KOPT-K1 (cell line): ENCODE data around the gene FBXL4.
"Not testable (repeated sequence)": the region's sequence is repeated elsewhere in the genome, so short reads cannot be mapped to it uniquely, and the experiment has no call there.

Source experiments
- H3K27ac ChIP-seq: fragments of 200-600 bp; sonication (generic); 2 replicates; pipeline ENCODE4 v1.5.1; 2016; ENCODE audit warnings: antibody characterized with exemption, mild to moderate bottlenecking, low read depth, low read length; ENCODE audit not compliant: poor library complexity, severe bottlenecking
- H3K36me3 ChIP-seq: fragments of 200-600 bp; sonication (generic); 2 replicates; pipeline ENCODE4 v1.5.1; 2017; ENCODE audit warnings: antibody characterized with exemption, mild to moderate bottlenecking, low read length, moderate library complexity; ENCODE audit not compliant: insufficient read depth
- H3K9me3 ChIP-seq: fragments of 200-600 bp; sonication (generic); 2 replicates; pipeline ENCODE4 v1.5.1; 2017; ENCODE audit warnings: antibody characterized with exemption, low read length, mild to moderate bottlenecking; ENCODE audit not compliant: insufficient read depth, poor library complexity, severe bottlenecking

Gene FBXL4

DNA sequence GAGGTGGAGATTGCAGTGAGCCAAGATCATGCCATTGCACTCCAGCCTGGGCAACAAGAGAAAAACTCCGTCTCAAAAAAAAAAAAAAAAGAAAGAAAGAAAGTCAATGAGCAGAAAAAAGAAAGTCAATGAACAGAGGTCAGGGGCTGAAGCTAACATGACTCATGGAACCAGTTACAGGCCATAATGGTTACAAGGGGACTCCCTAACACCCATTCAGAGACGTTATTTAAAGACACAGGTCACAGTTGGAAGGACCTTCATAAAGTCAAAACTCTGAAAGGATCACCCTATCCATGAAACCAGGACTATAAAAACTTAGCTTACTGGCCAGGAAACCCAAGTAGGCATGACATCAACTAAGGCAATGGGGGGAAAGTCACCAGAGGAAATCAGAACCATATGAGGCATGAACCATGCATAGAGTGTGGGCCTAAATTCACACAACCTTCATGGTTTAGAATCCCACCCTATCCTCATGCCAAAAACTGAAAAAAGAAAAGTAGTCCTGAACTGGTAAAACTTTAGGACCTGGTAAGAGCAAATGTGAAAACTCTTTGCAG lies 18.2 kb downstream of the FBXL4 start:
- Histone ChIP-seq H3K36me3 (peaks cover 33% of the 10 kb centered on the region), H3K9me3 (no peaks in the 10 kb centered on the region), H3K27ac (no peak overlapping the region)

DNA sequence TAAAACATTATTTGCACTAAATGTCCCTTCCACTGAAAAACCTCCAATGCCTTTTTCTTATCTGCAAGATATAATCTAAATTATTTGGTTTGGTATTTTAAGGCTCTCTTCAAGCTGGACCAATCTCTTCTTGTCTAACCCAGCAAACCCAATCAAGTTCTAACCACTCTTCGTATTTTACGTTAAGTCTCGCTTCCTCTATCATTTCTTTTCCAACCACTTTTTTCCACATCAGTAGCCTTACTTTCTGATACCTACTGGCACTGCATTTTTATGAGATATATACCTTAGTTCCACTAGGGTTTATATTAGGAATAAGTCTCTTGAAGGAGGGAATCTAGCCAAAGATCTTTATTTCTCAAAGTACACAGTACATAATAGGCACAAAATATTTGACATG lies 19.1 kb downstream of the FBXL4 start:
- peaks cover 33% of the 10 kb centered on the region for H3K36me3 ChIP-seq
- H3K27ac ChIP-seq: no peak overlapping the region

GRCh38 chr6:98927534-98927933 lies 20.2 kb downstream of the FBXL4 start:
- Histone ChIP-seq H3K36me3 (peaks cover 28% of the 10 kb centered on the region), H3K27ac (no peak overlapping the region), H3K9me3 (no peaks in the 10 kb centered on the region)

More for the DNA sequence above, 19.1 kb downstream of the FBXL4 start:
- H3K9me3 ChIP-seq: no peaks in the 10 kb centered on the region

- H3K27ac ChIP-seq: no peak overlapping the region
- no peaks in the 10 kb centered on the region for H3K9me3 ChIP-seq
- H3K36me3 ChIP-seq: peaks cover 28% of the 10 kb centered on the region
These were observed 21.9 kb downstream of the FBXL4 start for GRCh38 chr6:98925831-98926230.

GRCh38 chr6:98924647-98925046 lies 23.1 kb downstream of the FBXL4 start:
- Histone ChIP-seq H3K9me3 (no peaks in the 10 kb centered on the region), H3K36me3 (peaks cover 28% of the 10 kb centered on the region), H3K27ac (no peak overlapping the region)

GRCh38 chr6:98920904-98921431 lies 26.8 kb downstream of the FBXL4 start:
- Histone ChIP-seq H3K27ac (no peak overlapping the region), H3K9me3 (no peaks in the 10 kb centered on the region), H3K36me3 (peaks cover 16% of the 10 kb centered on the region)

DNA sequence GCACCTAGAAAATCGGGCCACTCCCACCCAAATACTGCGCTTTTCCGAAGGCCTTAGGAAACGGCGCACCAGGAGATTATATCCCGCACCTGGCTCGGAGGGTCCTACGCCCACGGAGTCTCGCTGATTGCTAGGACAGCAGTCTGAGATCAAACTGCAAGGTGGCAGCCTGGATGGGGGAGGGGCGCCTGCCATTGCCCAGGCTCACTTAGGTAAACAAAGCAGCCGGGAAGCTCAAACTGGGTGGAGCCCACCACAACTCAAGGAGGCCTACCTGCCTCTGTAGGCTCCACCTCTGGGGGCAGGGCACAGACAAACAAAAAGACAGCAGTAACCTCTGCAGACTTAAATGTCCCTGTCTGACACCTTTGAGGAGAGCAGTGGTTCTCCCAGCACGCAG lies 36.8 kb downstream of the FBXL4 start:
- H3K9me3 ChIP-seq, H3K27ac ChIP-seq, H3K36me3 ChIP-seq: not testable (repeated sequence)

DNA sequence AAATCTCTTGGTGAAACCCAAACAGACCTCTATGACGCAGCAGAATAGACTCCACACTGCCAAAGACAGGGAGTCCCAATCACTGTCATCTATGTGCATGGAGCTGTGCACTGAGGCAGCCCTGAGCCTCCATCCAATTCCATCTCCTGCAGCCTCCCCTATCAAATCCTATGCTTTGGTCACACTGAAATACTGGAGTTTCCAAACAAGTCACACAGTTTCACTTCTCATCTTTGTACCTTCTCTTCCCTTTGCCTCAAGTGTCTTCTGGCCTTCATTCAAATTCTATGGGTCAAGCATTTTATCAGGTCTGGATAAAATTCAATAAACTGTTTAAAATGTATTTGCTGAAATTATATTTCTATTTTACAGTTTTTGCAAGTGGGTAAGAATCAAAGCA lies 38.5 kb downstream of the FBXL4 start:
- Histone ChIP-seq H3K27ac (no peak overlapping the region), H3K9me3 (no peaks in the 10 kb centered on the region), H3K36me3 (peaks cover 18% of the 10 kb centered on the region)

- peaks cover 43% of the 10 kb centered on the region for H3K36me3 ChIP-seq
- H3K27ac ChIP-seq, H3K9me3 ChIP-seq: not testable (repeated sequence)
These were observed 41.4 kb downstream of the FBXL4 start for GRCh38 chr6:98906342-98906741.

DNA sequence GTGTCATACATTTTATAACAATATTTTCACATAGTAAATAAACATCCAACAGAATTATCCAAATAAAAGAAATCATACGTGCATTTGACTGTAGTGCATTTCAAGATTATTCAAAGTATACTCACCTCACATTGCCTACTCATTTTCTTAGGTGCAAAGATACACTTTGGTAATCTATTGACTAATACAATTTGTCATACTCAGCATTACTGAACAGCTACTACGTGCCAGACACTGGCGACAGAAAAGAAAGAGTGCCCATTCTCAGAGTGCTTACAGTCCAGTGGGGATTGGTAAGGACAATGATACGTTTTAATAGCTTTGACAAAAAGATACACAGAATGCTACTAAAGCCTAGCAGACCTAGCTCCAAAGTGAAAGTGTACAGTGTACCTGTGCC lies 42.0 kb downstream of the FBXL4 start:
- Histone ChIP-seq H3K36me3 (peaks cover 49% of the 10 kb centered on the region), H3K27ac (no peak overlapping the region), H3K9me3 (no peaks in the 10 kb centered on the region)

DNA sequence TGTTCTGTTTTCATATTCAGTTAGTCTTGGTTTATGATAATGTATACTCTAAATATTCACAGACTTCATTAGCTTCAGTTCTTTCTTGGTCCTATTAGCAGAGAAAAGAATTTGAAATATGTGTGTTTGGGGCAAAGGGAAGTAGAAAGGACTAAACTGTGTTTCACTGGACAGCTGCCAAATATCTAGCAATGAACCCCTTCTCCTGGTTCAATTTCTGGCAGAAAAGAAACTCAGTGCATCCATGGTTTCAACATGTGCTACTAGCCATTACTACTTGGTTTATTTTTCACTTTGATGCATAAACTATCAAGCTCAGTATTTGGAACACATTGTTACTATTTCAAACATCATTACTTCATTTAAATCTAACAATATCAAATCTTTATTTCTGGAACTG lies 43.6 kb downstream of the FBXL4 start:
- H3K27ac ChIP-seq: no peak overlapping the region
- H3K36me3 ChIP-seq: peaks cover 66% of the 10 kb centered on the region
- H3K9me3 ChIP-seq: peaks cover 3% of the 10 kb centered on the region

DNA sequence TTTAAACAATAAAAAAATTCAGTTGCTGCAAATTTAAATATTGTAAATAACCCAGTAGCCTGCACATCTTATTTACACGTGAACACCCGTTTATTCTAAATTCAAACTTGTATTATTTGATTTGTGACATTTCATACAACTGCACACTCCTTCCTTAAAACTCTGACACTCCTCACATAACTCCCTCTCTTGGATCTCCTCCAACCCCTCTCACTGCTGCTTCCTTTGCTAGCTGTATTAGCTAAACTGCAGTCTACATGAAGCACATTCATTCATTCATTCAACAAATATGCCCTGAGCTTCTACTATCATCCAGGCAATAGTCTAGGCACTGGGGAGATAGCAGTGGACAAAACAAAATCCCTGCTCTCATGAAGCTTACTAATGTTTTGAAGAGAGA lies 47.0 kb downstream of the FBXL4 start:
- Histone ChIP-seq H3K9me3 (peaks cover 9% of the 10 kb centered on the region), H3K36me3 (peaks cover 93% of the 10 kb centered on the region), H3K27ac (no peak overlapping the region)

- Histone ChIP-seq H3K9me3 (peaks cover 9% of the 10 kb centered on the region), H3K27ac (no peak overlapping the region), H3K36me3 (peaks cover 51% of the 10 kb centered on the region)
These were observed 52.9 kb downstream of the FBXL4 start for GRCh38 chr6:98894810-98895209.

DNA sequence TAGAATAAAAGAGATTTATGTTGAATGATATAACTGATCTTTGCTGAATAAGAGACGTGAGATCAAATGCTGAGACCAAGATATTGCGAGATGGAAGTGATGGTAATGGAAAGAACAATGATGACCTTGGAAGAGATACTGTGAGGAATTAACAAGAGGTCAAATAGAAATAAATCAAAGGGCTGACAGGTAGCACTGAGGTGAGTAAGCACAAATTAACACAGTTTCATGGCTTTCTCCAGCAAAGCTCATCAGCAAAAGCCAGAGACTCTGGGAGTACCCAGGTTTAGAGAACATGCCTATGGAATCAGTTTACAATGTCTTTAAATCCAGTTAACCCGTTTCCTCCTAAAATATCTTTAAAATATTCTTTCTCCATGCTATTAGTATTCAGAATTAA lies 60.1 kb downstream of the FBXL4 start:
- Histone ChIP-seq H3K9me3 (no peaks in the 10 kb centered on the region), H3K27ac (no peak overlapping the region), H3K36me3 (peaks cover 23% of the 10 kb centered on the region)

DNA sequence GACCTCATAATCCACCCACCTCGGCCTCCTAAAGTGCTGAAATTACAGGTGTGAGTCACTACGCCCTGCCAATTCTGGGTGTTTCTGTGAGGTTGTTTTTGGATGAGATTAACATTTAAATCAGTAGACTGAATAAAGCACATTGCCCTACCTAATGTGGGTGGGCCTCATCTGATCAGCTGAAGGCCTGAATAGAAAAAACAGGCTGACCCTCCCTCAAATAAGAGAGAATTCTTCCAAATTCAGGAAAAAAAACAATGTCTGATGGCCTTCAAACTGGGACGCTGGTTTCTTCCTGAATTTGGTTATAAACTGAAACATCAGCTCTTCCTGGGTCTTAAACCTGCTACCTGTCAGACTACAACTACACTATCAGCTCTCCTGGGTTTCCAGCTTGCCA lies 62.4 kb downstream of the FBXL4 start:
- Histone ChIP-seq H3K36me3 (peaks cover 25% of the 10 kb centered on the region), H3K9me3 (no peaks in the 10 kb centered on the region), H3K27ac (no peak overlapping the region)

DNA sequence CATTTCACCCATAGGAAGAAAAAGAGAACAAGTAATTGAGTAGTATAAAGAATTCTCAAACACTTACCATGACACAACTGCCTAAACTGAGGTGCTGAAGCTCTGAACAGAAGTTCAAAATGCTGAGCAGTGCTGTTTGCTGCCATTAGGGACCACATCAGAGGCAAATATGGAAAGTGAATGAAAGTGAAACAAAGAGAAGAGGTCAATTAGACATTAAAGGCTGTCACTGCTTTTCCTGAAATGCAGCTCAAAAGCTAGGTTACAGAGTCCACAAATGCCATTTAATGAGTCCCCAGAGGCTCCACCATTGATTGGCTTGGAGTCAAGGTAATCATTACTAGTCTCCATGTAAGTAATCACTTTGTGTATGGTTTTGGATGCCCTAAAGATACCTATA lies 67.3 kb downstream of the FBXL4 start:
- no peaks in the 10 kb centered on the region for H3K9me3 ChIP-seq
- H3K36me3 ChIP-seq: peaks cover 46% of the 10 kb centered on the region
- H3K27ac ChIP-seq: no peak overlapping the region
